COLO829 (cell line): ENCODE data around the gene RAB3D.
"Not testable (repeated sequence)": the region's sequence is repeated elsewhere in the genome, so short reads cannot be mapped to it uniquely, and the experiment has no call there.

Source experiments
- DNase-seq: peaks from one replicate; pipeline ENCODE4 v3.0.0; 2012; ENCODE audit warnings: low spot score

Gene RAB3D

GRCh38 chr19:11365557-11366117 lies 26.2 kb upstream of the RAB3D start:
- DNase-seq: no peak

GRCh38 chr19:11364935-11365334 lies 25.5 kb upstream of the RAB3D start:
- no peak for DNase-seq

GRCh38 chr19:11364296-11364904 lies 24.9 kb upstream of the RAB3D start:
- no peak for DNase-seq

- DNase-seq: no peak
Observed at GRCh38 chr19:11363881-11364280, 24.4 kb upstream of the RAB3D start.

GRCh38 chr19:11361771-11362731 lies 22.6 kb upstream of the RAB3D start:
- no peak for DNase-seq

- no peak for DNase-seq
Observed at GRCh38 chr19:11361037-11361770, 21.7 kb upstream of the RAB3D start.

- DNase-seq: no peak
Observed at GRCh38 chr19:11359421-11359820, 20.0 kb upstream of the RAB3D start.

GRCh38 chr19:11356676-11357550 lies 17.5 kb upstream of the RAB3D start:
- DNase-seq: no peak

- no peak for DNase-seq
Observed at GRCh38 chr19:11356074-11356397, 16.6 kb upstream of the RAB3D start.

GRCh38 chr19:11355160-11356073 lies 16.0 kb upstream of the RAB3D start, which contains the start of gene PLPPR2:
Gene PLPPR2, plus strand, starts transcription at chr19:11355432. Its CDS starts 2,242 bp downstream, at chr19:11357674.
- DNase-seq: peak; percentile 94

- DNase-seq: not testable (repeated sequence)
Observed at GRCh38 chr19:11354102-11354501, 14.6 kb upstream of the RAB3D start.

GRCh38 chr19:11349171-11349570 lies 9.7 kb upstream of the RAB3D start:
- DNase-seq: no peak

- no peak for DNase-seq
Observed at GRCh38 chr19:11347546-11348039, 8.1 kb upstream of the RAB3D start.

GRCh38 chr19:11346104-11346940 lies 6.9 kb upstream of the RAB3D start, which contains the start of the genes CCDC159 and TMEM205:
Gene CCDC159, plus strand, starts transcription at chr19:11346519. Its CDS starts 88 bp downstream, at chr19:11346607.
Gene TMEM205, minus strand, starts transcription at chr19:11346268. Its CDS starts 649 bp downstream, at chr19:11345619.
- peak; percentile 94 for DNase-seq

GRCh38 chr19:11345122-11345803 lies 5.8 kb upstream of the RAB3D start:
- no peak for DNase-seq

GRCh38 chr19:11342429-11342828 lies 3.0 kb upstream of the RAB3D start:
- DNase-seq: no peak

GRCh38 chr19:11340099-11340467 lies 626 bp upstream of the RAB3D start:
- not testable (repeated sequence) for DNase-seq

- DNase-seq: no peak
Observed at GRCh38 chr19:11338569-11339253, 746 bp downstream of the RAB3D start.
